IMR-90 (cell line): ENCODE data around the gene LEMD1. TPM values are rescaled to one million over a fixed set of nuclear protein-coding genes. Genes with fewer than 3 reads are reported as not detected.

Experiments
- ATAC-seq: fragments of 200-7000 bp; cut with Tn5 transposase; 2 replicates; pipeline ENCODE4 v1.9.1; 2020; ENCODE audit warnings: low read depth, mild to moderate bottlenecking, moderate library complexity
- BruUV-seq: library from RNA; stranded (reverse); fragments of 400-500 nt; replicated peaks from 2 replicates; lab custom pipeline; 2021; lab: Mats Ljungman, UMichigan
- CTCF ChIA-PET: fragments of 300-600 bp; formaldehyde crosslinking; extraction: SDS; loops from one replicate; lab custom pipeline; 2021; ENCODE audit warnings: antibody characterized with exemption; lab: Yijun Ruan, JAX
- POLR2A ChIA-PET: fragments of 300-600 bp; sonication (Branson Sonifier 250); formaldehyde crosslinking; loops from one replicate; lab custom pipeline; 2022; ENCODE audit warnings: antibody characterized with exemption; ENCODE audit not compliant: unreplicated experiment; lab: Charles Lee
- DNase-seq: peaks from one replicate; pipeline ENCODE4 v3.0.0; 2013
- H2AFZ ChIP-seq: replicated peaks from 2 replicates; pipeline ENCODE3; 2013; ENCODE audit warnings: low read length, mild to moderate bottlenecking; ENCODE audit not compliant: poor library complexity
- H2AK5ac ChIP-seq: 2 replicates; pipeline ENCODE4 v1.6.1; 2013; ENCODE audit warnings: low read depth, low read length, inconsistent platforms
- H2AK9ac ChIP-seq: replicated peaks from 2 replicates; pipeline ENCODE3; 2013; ENCODE audit warnings: mild to moderate bottlenecking, low read depth, low read length, moderate library complexity; ENCODE audit not compliant: poor library complexity
- H2BK120ac ChIP-seq: 2 replicates; pipeline ENCODE4 v1.6.1; 2013; ENCODE audit warnings: low read depth, low read length, inconsistent platforms
- H2BK15ac ChIP-seq: 3 replicates; pipeline ENCODE4 v1.6.1; 2013; ENCODE audit warnings: low read depth, low read length, inconsistent platforms
- H2BK20ac ChIP-seq: 2 replicates; pipeline ENCODE4 v1.6.1; 2013; ENCODE audit warnings: low read depth, mild to moderate bottlenecking, inconsistent platforms, low read length, moderate library complexity
- H2BK5ac ChIP-seq: 2 replicates; pipeline ENCODE4 v1.6.1; 2013; ENCODE audit warnings: mild to moderate bottlenecking, low read depth, low read length, inconsistent platforms; ENCODE audit not compliant: poor library complexity, severe bottlenecking
- H3K14ac ChIP-seq: replicated peaks from 2 replicates; pipeline ENCODE4 v1.6.1; 2013; ENCODE audit warnings: low read depth, low read length, inconsistent platforms
- H3K18ac ChIP-seq: 2 replicates; pipeline ENCODE4 v1.6.1; 2013; ENCODE audit warnings: low read depth, low read length, control low read depth
- H3K23ac ChIP-seq: 2 replicates; pipeline ENCODE4 v1.6.1; 2013; ENCODE audit warnings: low read depth, low read length, inconsistent platforms
- H3K27ac ChIP-seq: 2 replicates; pipeline ENCODE4 v1.5.1; 2013; ENCODE audit warnings: mild to moderate bottlenecking, control low read depth, low read length; ENCODE audit not compliant: insufficient read depth
- H3K27me3 ChIP-seq: 2 replicates; pipeline ENCODE4 v1.6.1; 2013; ENCODE audit warnings: low read length; ENCODE audit not compliant: control insufficient read depth, insufficient read depth
- H3K36me3 ChIP-seq: 2 replicates; pipeline ENCODE4 v1.6.1; 2013; ENCODE audit warnings: low read length, mixed read lengths; ENCODE audit not compliant: control insufficient read depth, insufficient read depth
- H3K4ac ChIP-seq: 2 replicates; pipeline ENCODE4 v1.6.1; 2013; ENCODE audit warnings: low read depth, low read length, inconsistent platforms
- H3K4me1 ChIP-seq: 2 replicates; pipeline ENCODE4 v1.6.1; 2013; ENCODE audit warnings: low read length, mixed read lengths; ENCODE audit not compliant: control insufficient read depth, insufficient read depth
- H3K4me2 ChIP-seq: 2 replicates; pipeline ENCODE4 v1.6.1; 2013; ENCODE audit warnings: low read depth, mild to moderate bottlenecking, control low read depth, low read length, moderate library complexity
- H3K4me3 ChIP-seq: 2 replicates; pipeline ENCODE4 v1.5.1; 2013; ENCODE audit warnings: low read depth, mild to moderate bottlenecking, control low read depth, low read length, moderate library complexity; ENCODE audit not compliant: insufficient read depth
- H3K56ac ChIP-seq: 2 replicates; pipeline ENCODE4 v1.6.1; 2013; ENCODE audit warnings: low read length, inconsistent platforms; ENCODE audit not compliant: insufficient read depth; ENCODE audit errors: extremely low read depth
- H3K79me1 ChIP-seq, 2 experiments: 2 replicates each; pipeline ENCODE4 v1.6.1; 2013; ENCODE audit warnings: low read length in 2 of 2, inconsistent platforms in 1 of 2, low read depth in 1 of 2
- H3K9ac ChIP-seq: 2 replicates; pipeline ENCODE4 v1.6.1; 2013; ENCODE audit warnings: low read depth, low read length, control low read depth
- H3K9me1 ChIP-seq: 2 replicates; pipeline ENCODE4 v1.6.1; 2013; ENCODE audit warnings: low read length, inconsistent platforms; ENCODE audit not compliant: insufficient read depth
- H3K9me3 ChIP-seq: 2 replicates; pipeline ENCODE4 v1.6.1; 2013; ENCODE audit warnings: low read length; ENCODE audit not compliant: control insufficient read depth, insufficient read depth
- H4K20me1 ChIP-seq: 2 replicates; pipeline ENCODE4 v1.6.1; 2013; ENCODE audit warnings: low read length, inconsistent platforms; ENCODE audit not compliant: insufficient read depth
- H4K5ac ChIP-seq: 2 replicates; pipeline ENCODE4 v1.6.1; 2013; ENCODE audit warnings: mild to moderate bottlenecking, low read depth, low read length, control low read depth
- H4K8ac ChIP-seq, 2 experiments: 2 replicates each; pipeline ENCODE4 v1.6.1; 2013; ENCODE audit warnings: low read depth in 2 of 2, low read length in 2 of 2, control low read depth in 1 of 2, inconsistent platforms in 1 of 2
- H4K91ac ChIP-seq: 2 replicates; pipeline ENCODE4 v1.6.1; 2013; ENCODE audit warnings: low read depth, low read length, inconsistent platforms; ENCODE audit not compliant: insufficient read depth
- BHLHE40 ChIP-seq: fragments of 150-350 bp; IDR thresholded peaks from 2 replicates; pipeline ENCODE4 v1.6.1; 2016; ENCODE audit warnings: mild to moderate bottlenecking, low read depth, low read length
- CEBPB ChIP-seq: IDR thresholded peaks from 2 replicates; pipeline ENCODE4 v1.6.1; 2012; ENCODE audit warnings: low read depth, low read length, improper control_type of control experiment
- CHD1 ChIP-seq: IDR thresholded peaks from 2 replicates; pipeline ENCODE4 v1.6.1; 2012; ENCODE audit warnings: low read depth, low read length, improper control_type of control experiment
- FOS ChIP-seq: fragments of 150-350 bp; IDR thresholded peaks from 2 replicates; pipeline ENCODE4 v1.6.1; 2016; ENCODE audit warnings: low read depth, low read length
- MAFK ChIP-seq: IDR thresholded peaks from 2 replicates; pipeline ENCODE4 v1.6.1; 2012; ENCODE audit warnings: low read depth, low read length, improper control_type of control experiment
- MAZ ChIP-seq: IDR thresholded peaks from 2 replicates; pipeline ENCODE4 v1.6.1; 2012; ENCODE audit warnings: low read depth, mild to moderate bottlenecking, low read length, improper control_type of control experiment, moderate library complexity, borderline replicate concordance
- MXI1 ChIP-seq: IDR thresholded peaks from 2 replicates; pipeline ENCODE4 v1.6.1; 2012; ENCODE audit warnings: low read depth, mild to moderate bottlenecking, low read length, moderate library complexity, borderline replicate concordance
- NFE2L2 ChIP-seq: fragments of 150-350 bp; IDR thresholded peaks from 2 replicates; pipeline ENCODE4 v1.6.1; 2016; ENCODE audit warnings: low read depth, mild to moderate bottlenecking, low read length
- POLR2A ChIP-seq: IDR thresholded peaks from 2 replicates; pipeline ENCODE4 v1.6.1; 2012; ENCODE audit warnings: mild to moderate bottlenecking, low read depth, low read length
- RAD21 ChIP-seq: IDR thresholded peaks from 2 replicates; pipeline ENCODE4 v1.6.1; 2012; ENCODE audit warnings: low read length, improper control_type of control experiment
- RCOR1 ChIP-seq: IDR thresholded peaks from 2 replicates; pipeline ENCODE4 v1.6.1; 2012; ENCODE audit warnings: mild to moderate bottlenecking, low read length, improper control_type of control experiment; ENCODE audit not compliant: insufficient replicate concordance
- RFX5 ChIP-seq: IDR thresholded peaks from 2 replicates; pipeline ENCODE4 v1.8.0; 2012; ENCODE audit warnings: low read depth, mild to moderate bottlenecking, low read length, moderate library complexity
- SMC3 ChIP-seq: fragments of 150-350 bp; IDR thresholded peaks from 2 replicates; pipeline ENCODE4 v1.6.1; 2016; ENCODE audit warnings: low read depth, mild to moderate bottlenecking, antibody characterized with exemption, low read length, moderate library complexity
- WGBS, 2 experiments: methylation state at CpG; one replicate each; pipeline versions ENCODE4 v1.1.5 to v1.1.7; 2013; ENCODE audit warnings: missing lambda C conversion rate in 2 of 2; ENCODE audit not compliant: insufficient read length in 1 of 2; ENCODE audit errors: extremely low coverage in 2 of 2; 5-methylcytosine and 5-hydroxymethylcytosine counted together
- dilution Hi-C: fragments of 300-500 bp; cut with HindIII; formaldehyde crosslinking; loops from one replicate; pipeline ENCODE4 v1.14.3; 2018; ENCODE audit warnings: low sequenced_read_pairs; ENCODE audit not compliant: unreplicated experiment
- in situ Hi-C: fragments of 300-500 bp; cut with MboI; formaldehyde crosslinking; loops from 3 replicates; pipeline ENCODE4 v1.14.3; 2019; ENCODE audit warnings: low sequenced_read_pairs, inconsistent platforms, mixed read lengths
- intact Hi-C: fragments of 100-400 bp; cut with micrococcal nuclease; formaldehyde crosslinking; loops from 2 replicates; pipeline ENCODE4 v1.10.0; 2022
- polyA plus RNA-seq, 3 experiments: library from polyadenylated mRNA; depleted of rRNA; stranded (reverse); fragments of >200 nt; gene quantifications; 2 replicates each; pipeline ENCODE4 v1.2.3, GENCODE V29; 2012; ENCODE audit warnings: low replicate concordance in 1 of 3
- total RNA-seq: library from RNA; depleted of rRNA; stranded (reverse); fragments of >200 nt; gene quantifications from 2 replicates; pipeline ENCODE4 v1.2.3, GENCODE V29; 2012
- TF ChIP-seq, protein P1 (sequence below): fragments of 150-350 bp; IDR thresholded peaks from 2 replicates; pipeline ENCODE4 v1.6.1; 2017; ENCODE audit warnings: mild to moderate bottlenecking, antibody characterized with exemption, low read length, low read depth
- TF ChIP-seq, protein P2 (sequence below): conservative IDR thresholded peaks from 2 replicates; pipeline ENCODE4 v1.5.1; 2012; ENCODE audit warnings: mild to moderate bottlenecking, low read depth, low read length, improper control_type of control experiment
- TF ChIP-seq, protein P3 (sequence below): fragments of 150-350 bp; IDR thresholded peaks from 2 replicates; pipeline ENCODE4 v1.6.1; 2016; ENCODE audit warnings: low read depth, mild to moderate bottlenecking, low read length, moderate library complexity, borderline replicate concordance

Gene LEMD1
- total and polyA plus RNA-seq, 2 of the 4 experiments (the other 2 are of a cell fraction), result not detected

DNA sequence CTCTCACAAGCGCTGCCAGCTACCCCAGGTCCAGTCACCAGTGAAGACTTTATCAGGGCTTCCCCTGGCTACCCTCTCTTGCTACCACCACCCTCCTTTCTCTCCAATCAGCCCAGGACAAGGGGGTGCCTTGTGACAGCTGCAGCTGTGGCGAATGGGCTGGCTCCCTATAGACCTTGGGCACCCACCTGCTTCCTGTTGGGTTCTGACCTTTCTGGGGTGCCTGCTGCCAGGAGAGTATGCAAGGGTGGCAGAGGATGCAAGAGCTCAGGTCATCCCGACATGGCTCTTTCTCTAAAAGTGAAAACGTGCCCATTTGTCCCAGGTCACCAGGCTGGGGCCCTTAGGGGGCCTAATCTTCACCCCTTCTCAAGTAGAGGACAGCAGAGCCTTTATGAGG, 71.7 kb downstream of the LEMD1 start:
- H3K4ac ChIP-seq, result no peak overlapping the region
- H3K4me3 ChIP-seq, result no peak overlapping the region
- H2BK5ac ChIP-seq, result no peak overlapping the region
- TF ChIP-seq BHLHE40 (no peak), POLR2A (no peak), RAD21 (no peak), RCOR1 (no peak), SMC3 (no peak), MAFK (no peak), MAZ (no peak), RFX5 (no peak), MXI1 (no peak), FOS (no peak), NFE2L2 (no peak), CEBPB (no peak), CHD1 (no peak)
- TF ChIP-seq, protein P1, sequence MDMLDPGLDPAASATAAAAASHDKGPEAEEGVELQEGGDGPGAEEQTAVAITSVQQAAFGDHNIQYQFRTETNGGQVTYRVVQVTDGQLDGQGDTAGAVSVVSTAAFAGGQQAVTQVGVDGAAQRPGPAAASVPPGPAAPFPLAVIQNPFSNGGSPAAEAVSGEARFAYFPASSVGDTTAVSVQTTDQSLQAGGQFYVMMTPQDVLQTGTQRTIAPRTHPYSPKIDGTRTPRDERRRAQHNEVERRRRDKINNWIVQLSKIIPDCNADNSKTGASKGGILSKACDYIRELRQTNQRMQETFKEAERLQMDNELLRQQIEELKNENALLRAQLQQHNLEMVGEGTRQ, result no peak
- TF ChIP-seq, protein P2, sequence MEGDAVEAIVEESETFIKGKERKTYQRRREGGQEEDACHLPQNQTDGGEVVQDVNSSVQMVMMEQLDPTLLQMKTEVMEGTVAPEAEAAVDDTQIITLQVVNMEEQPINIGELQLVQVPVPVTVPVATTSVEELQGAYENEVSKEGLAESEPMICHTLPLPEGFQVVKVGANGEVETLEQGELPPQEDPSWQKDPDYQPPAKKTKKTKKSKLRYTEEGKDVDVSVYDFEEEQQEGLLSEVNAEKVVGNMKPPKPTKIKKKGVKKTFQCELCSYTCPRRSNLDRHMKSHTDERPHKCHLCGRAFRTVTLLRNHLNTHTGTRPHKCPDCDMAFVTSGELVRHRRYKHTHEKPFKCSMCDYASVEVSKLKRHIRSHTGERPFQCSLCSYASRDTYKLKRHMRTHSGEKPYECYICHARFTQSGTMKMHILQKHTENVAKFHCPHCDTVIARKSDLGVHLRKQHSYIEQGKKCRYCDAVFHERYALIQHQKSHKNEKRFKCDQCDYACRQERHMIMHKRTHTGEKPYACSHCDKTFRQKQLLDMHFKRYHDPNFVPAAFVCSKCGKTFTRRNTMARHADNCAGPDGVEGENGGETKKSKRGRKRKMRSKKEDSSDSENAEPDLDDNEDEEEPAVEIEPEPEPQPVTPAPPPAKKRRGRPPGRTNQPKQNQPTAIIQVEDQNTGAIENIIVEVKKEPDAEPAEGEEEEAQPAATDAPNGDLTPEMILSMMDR, result no peak
- TF ChIP-seq, protein P3, sequence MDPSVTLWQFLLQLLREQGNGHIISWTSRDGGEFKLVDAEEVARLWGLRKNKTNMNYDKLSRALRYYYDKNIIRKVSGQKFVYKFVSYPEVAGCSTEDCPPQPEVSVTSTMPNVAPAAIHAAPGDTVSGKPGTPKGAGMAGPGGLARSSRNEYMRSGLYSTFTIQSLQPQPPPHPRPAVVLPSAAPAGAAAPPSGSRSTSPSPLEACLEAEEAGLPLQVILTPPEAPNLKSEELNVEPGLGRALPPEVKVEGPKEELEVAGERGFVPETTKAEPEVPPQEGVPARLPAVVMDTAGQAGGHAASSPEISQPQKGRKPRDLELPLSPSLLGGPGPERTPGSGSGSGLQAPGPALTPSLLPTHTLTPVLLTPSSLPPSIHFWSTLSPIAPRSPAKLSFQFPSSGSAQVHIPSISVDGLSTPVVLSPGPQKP, result no peak
- peaks cover 61% of the 10 kb centered on the region for H3K27me3 ChIP-seq
- ATAC-seq (no peak), DNase-seq (no peak)
- H2BK120ac ChIP-seq, result no peak overlapping the region
- H2AFZ ChIP-seq, result no peak overlapping the region
- no peaks in the 10 kb centered on the region for H3K79me1 ChIP-seq
- in situ Hi-C loops, result loop anchor here (5.0 kb wide), 1 partner anchor 137 kb away; no protein-coding TSS in a partner anchor
- H3K9me1 ChIP-seq, result no peaks in the 10 kb centered on the region
- H2BK20ac ChIP-seq, result no peak overlapping the region
- H2AK5ac ChIP-seq, result no peak overlapping the region
- ChIA-PET CTCF (interaction anchor here (1.2 kb wide), 1 partner anchor 81 kb away, joined by 3 read pairs; no protein-coding TSS in a partner anchor), POLR2A (no interaction called here)
- H4K91ac ChIP-seq, result no peak overlapping the region
- H3K9me3 ChIP-seq, result no peaks in the 10 kb centered on the region
- no peak overlapping the region for H3K56ac ChIP-seq
- dilution Hi-C loops, result no loop called here
- no peak overlapping the region for H3K27ac ChIP-seq
- H3K18ac ChIP-seq, result no peak overlapping the region
- H3K23ac ChIP-seq, result no peak overlapping the region
- no peak overlapping the region for H3K14ac ChIP-seq
- H2AK9ac ChIP-seq, result no peak overlapping the region
- no peaks in the 10 kb centered on the region; the same call in 1 of the 2 replicates for H3K4me1 ChIP-seq
- H3K36me3 ChIP-seq, result no peaks in the 10 kb centered on the region
- no peak overlapping the region for H2BK15ac ChIP-seq
- no peaks in the 10 kb centered on the region for H4K20me1 ChIP-seq
- BruUV-seq, result no TSS peak
- no CpG with 5 or more reads among the region's 4 CpGs for WGBS, 2 experiments
- H3K9ac ChIP-seq, result no peak overlapping the region
- no peak overlapping the region for H4K8ac ChIP-seq
- H3K4me2 ChIP-seq, result no peak overlapping the region
- intact Hi-C loops, result loop anchor here (10.0 kb wide), 1 partner anchor 305 kb away; no protein-coding TSS in a partner anchor
- H4K5ac ChIP-seq, result no peak overlapping the region
